ENCODE measurements around the gene NDUFB11.
A peak's percentile ranks its signal among the peaks of the same experiment; 100 is the strongest.
"Not testable (repeated sequence)": the region's sequence is repeated elsewhere in the genome, so short reads cannot be mapped to it uniquely, and the experiment has no call there.

The NDUFB11 gene

DNA sequence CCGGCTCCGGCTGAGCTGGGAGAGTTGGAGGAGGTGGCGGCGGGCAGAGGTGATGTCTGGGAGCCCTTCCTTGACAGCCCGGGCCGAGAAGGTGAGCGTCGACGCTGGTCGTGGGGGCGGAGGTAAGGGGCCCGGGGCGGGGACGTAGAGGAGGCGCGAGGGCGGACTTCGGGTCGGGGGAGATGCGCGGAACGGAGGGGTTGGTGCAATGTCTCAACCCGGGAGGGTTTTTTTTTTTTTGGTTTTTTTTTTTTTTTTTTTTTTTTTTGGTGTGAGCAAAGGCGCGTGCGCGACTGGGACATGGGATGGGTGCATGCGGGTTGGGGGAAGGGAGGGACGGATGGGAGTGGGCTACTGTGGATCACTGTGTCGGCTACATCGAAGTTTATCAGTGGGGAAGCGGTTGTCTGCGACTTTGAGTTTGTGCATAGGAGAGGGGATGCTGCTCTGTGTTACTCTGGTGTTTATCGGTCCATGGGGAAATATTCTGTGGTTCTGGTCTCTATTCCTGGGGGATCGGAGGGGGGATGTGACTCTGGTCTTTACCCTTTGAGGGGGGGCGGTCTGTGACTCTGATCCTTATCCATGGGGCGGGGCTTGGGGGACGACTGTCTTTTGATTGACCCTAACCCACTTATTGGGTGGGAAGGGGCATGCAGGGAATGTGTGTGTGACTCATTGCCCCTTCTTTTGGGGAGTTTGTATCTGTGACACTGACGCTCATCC is 1.1 kb upstream of the NDUFB11 start:
- no peak for DNase-seq

DNA sequence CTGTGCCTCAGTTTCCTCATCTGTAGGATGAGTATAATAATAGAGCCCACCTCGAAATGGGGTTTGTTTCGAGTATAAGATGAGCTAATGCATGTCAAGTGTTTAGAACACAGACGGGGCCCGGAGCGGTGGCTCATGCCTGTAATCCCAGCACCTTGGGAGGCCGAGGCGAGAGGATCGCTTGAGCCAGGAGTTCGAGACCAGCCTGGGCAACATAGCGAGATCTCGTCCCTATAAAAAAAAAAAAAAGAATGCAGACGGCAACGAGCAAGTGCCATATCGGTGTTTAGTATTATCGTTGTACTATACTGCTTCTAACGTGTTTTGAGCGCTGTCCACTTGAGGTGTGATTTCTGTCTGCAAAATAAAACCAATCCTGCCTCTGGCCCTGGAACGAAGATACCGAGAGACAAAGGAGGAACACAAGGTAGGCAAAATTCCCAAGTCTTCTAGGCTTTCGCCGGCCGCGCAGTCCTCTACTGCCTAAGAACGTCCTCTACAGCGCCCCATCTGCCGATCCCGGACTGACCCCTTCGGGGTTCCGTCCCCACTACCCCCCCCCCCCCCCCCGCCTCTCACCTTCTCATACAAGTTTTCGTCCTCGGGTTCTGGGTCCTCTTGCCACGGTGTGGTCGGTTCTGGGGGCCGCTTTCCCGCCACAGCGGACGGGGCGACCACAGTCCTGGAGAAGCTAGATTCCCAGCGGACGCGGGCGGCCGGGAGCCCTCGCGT is 442 bp downstream of the NDUFB11 start:
- DNase-seq: no peak

DNA sequence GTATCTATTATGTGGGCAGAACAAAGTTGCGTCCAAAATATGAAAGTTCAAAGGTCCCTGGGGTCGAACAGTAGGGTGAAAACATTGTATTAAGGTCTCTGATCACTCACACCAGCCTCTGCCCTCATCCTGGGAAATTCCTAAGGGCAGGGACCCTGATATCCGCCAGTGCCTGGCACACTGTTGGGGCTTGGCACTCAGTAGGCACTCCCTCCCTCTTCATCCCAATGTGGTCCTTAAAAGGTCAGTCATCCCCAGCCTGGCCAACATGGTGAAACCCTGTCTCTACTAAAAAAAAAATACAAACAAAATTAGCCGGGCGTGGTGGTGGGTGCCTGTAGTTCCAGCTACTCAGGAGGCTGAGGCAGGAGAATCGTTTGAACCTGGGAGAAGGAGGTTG is 6.3 kb downstream of the NDUFB11 start:
- no peak for DNase-seq

DNA sequence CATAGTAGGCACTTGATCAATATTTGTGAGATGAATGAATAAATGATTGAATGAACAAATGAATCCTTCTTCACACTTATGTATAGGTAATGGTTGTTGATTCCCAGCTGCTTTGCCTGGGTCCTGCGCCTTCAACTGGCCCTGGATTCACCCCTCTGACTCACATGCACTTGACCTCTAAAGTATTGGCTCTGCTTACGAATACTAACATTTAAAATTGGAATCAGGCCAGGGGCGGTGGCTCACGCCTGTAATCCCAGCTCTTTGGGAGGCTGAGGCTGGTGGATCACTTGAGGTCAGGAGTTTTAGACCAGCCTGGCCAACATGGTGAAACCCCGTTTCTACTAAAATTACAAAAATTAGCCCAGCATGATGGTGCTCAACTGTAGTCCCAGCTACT is 8.9 kb downstream of the NDUFB11 start:
- DNase-seq: not testable (repeated sequence)

DNA sequence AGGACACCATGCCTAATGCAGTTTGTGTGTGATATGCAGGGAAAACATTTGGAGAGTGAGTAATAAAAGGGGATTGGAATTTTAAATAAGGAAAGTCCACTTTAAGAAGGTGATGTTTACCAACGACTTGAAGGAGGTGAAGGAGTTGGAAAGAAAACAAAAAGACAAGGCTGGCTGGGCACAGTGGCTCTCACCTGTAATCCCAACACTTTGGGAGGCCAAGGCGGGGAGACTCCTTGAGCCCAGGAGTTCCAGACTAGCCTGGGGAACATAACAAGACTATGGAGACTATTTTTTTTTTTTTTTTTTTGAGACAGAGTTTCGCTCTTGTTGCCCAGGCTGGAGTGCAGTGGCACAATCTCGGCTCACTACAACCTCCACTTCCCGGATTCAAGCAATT is 11.0 kb downstream of the NDUFB11 start:
- no peak for DNase-seq

DNA sequence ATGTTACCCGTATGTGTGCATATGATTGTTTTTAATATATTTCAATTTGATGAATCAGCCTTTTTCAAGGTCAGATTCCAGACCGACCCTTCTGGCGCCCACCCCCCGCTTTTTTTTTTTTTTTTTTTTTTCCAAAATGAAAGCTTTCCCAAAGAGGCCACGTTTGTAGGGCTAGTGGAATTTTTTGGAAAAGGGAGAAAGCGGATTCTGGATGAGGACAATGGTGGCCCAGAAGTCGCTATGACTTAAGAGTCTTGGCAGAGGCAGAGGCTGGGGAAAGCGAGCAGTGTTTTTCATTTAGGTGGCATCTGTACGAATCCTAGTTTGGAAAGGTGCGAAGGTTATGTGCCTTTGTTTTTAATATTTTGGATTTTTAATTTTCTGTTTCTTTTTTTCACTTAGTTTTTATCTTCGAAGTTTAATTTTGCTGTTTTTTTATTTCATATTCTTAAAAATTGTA is 14.6 kb downstream of the NDUFB11 start:
- no peak for DNase-seq

DNA sequence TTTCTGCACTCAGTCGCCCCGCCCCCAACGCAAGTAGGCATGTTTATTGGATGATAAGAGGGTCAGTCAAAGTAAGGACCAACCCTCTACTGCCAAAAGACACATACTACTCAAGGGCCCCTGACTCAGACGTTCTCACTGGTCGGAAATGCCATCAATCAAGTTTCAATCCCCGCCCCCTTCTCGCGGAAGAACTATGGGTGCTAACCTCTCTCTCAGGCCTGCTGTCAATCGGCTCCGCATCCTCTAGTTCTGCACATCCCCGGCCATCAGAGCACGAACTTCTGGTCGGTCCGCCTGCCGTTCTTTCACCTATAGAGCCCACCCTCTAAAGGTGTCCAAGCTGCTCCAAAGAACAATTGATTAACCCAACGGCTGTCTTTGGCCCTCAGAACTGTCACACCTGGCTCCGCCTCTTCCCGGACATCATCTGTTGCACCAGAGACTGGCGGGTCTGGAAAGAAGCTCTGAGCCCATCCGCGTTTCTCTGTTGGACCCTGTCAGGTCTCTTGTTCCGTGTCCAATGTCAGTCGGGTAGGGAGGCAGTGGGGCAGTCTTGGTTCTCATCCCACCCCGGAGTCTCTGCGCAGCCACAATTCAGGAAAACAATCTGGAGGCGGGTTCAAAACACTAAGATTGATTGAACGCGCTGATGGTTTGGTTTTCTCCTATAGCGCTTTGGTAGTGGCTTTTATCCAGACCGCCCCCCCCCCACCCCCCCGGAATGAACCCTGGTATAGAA is 15.2 kb downstream of the NDUFB11 start:
- DNase-seq: peak; percentile 93

DNA sequence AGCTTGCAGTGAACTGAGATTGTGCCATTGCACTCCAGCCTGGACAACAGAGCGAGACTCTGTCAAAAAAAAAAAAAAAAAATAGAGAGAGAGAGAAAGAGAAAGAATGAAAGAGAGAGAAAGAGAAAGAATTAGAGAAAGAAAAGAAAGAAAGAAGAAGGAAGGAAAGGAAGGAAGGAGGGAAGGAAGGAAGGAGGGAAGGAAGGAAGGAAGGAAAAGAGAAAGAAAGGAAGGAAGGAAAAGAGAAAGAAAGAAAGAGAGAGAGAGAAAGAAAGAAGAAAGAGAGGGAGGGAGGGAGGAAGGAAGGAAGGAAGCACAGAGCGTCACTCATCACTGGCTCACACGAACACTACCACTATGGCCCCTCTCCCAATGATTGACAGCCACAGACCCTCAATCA is 20.0 kb downstream of the NDUFB11 start:
- DNase-seq: not testable (repeated sequence)

DNA sequence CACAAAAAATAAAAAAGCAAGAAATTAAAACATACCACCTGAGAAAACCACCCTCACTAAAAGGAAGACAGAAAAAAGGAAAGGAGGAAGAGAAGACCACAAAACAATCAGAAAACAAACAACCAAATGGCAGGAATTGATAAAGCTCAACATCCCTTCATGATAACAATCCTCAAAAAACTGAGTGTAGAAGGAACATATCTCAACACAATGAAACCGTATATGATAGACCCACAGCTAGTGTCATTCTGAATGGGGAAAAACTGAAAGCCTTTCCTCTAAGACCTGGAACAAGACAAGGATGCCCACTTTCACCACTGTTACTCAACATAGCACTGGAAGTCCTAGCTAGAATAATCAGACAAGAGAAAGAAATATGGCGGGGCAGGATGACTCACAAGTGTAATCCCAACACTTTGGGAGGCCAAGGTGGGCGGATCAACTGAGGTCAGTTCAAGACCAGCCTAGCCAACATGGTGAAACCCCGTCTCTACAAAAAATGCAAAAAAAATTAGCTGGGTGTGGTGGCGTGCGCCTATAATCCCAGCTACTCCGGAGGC is 27.9 kb downstream of the NDUFB11 start:
- not testable (repeated sequence) for DNase-seq

DNA sequence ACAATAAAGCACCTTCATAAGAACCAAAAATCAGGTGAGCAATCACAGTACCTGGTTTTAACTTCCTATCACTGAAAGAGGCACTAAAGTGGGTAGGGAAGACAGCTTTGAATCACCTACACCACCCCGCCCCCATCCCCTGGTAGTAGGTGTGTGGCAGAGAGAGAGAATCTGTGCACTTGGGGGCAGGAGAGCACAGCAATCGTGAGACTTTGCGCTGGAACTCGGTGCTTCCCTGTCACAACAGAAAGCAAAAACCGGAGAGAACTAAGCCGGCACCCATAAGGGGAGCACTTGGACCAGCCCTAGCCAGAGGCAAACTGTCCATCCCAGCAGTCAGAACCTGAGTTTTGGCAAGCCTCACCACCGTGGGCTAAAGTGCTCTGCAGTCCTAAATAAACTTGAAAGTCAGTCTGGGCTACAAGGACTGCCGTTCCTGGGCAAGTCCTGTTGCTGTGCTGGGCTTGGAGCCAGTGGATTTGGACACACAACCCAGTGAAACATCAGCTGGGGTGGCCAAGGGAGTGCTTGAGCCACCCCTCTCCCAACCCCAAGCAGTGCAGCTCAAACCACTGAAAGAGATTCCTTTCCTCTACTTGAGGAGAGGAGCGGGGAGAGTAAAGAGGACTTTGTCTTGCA is 32.1 kb downstream of the NDUFB11 start:
- DNase-seq: no peak

DNA sequence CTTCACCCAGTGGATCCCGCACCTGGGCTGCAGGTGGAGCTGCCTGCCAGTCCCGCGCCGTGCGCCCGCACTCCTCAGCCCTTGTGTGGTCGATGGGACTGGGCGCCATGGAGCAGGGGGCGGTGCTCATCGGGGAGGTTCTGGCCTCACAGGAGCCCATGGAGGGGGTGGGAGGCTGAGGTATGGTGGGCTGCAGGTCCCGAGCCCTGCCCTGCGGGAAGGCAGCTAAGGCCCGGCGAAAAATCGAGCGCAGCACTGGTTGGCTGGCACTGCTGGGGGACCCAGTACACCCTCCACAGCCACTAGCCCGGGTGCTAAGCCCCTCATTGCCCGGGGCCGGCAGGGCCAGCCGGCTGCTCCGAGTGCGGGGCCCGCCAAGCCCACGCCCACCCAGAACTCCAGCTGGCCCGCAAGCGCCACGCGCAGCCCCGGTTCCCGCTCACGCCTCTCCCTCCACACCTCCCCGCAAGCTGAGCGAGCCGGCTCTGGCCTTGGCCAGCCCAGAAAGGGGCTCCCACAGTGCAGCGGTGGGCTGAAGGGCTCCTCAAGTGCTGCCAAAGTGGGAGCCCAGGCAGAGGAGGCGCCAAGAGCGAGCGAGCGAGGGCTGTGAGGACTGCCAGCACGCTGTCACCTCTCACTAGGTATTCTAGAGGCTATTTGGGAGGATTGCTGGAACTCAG is 33.4 kb downstream of the NDUFB11 start:
- not testable (repeated sequence) for DNase-seq

DNA sequence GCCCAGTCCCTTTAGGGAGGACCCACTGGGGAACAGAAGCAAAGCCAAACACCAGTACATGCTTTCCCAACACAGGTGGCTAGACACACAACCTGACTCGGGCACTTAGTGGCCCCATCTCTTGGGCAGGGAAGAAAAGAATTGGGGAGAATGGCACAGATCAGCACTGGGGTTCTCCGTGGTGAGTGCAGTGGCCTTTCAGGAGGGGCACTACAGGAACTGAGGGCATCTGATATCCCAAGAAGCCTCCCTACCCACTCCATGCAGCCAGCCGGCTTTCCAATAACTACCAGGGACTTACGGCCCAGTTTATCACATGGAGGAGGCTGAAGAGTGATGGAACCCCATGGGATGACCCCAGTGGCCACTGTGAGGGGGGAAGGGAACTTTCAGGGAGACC is 43.3 kb downstream of the NDUFB11 start:
- DNase-seq: no peak

DNA sequence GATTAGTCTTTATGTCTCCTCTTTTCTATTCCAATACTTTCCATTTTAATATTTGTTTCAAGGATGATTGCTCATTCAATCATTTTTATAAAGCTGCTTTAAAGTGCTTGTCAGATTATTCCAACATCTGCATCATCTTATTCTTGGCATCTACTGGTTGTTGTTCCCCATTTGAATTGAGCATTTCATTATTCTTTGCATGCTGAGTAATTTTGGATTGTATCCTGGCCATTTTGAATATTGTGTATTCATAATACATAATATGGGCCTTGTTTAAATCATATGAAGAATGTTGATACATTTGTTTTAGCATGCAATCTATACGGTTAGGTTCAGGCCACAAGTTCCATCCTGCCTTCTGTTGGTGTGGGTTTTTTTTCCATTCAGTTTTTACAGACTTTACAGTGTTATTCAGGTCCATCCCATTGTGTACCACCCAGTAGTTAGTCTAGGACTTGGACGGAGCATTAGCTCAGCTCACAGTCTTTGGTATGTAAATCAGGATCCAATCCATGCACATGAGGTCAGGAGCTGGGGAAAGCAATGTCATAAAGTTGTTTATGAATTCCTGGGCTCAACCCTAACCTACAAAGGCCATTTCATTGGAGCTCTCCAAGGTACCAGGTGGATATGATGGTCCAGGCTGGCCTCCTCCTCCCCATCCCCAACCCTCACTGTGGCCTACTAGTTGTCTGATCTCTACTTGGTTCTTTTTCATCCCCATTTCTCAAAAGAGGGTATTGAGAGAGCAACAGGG is 46.0 kb downstream of the NDUFB11 start:
- DNase-seq: no peak

DNA sequence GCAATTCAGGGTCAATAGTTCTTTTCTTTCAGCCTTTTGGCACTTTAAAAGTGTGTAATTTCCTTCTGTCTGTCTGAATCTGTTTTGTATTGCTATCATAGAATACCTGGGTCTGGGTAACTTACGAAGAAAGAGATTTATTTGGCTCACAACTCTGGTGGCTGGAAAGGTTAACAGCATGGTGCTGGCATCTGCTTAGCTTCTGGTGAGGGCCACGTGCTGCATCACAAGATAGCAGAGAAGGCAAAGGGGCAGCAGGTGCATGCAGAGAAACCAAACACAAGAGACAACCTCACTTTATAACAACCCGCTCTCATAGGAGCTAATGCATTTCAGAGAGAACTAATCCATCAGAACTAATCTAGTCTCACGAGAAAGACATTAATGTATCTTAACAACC is 47.5 kb downstream of the NDUFB11 start:
- no peak for DNase-seq

DNA sequence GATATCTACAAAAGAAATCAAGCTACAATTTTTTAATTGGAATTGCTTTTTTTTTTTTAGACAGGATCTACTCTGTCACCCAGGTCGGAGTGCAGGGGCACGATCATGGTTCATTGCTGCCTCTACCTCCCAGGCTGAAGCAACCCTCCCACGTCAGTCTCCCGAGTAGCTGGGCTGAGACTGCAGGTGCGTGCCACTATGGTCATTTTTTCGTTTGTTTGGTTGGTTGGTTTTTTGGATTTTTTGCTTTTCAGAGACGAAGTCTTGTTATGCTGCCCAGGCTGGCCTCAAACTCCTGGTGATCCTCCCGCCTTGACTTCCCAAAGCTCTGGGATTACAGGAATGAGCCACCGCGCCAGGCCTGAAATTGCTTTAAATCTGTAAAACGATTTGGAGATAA is 50.6 kb downstream of the NDUFB11 start:
- DNase-seq: no peak

DNA sequence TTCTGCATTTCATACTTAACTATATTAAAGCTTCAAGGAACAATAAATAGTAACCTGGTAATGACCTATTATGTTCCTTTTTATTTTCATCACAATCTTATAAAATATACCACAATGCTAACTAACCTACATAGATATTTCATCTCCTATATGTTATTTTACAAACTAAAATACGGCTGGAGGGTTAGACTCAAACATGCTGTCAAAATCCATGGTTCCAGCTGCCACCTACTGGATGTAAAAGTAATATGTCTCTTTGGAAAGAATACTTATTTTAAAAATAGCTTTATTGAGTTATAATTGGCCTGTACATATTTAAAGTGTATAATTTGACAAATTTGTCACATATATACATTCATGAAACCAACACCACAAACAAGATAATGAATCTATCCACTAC is 51.3 kb downstream of the NDUFB11 start:
- DNase-seq: no peak
